GM19035 (cell line): ENCODE results near the gene HNRNPA2B1.
"Not testable (repeated sequence)": the region's sequence is repeated elsewhere in the genome, so short reads cannot be mapped to it uniquely, and the experiment has no call there.

ENCODE experiments used
- ATAC-seq: cut with Tn5 transposase; IDR thresholded peaks from one replicate; pipeline ENCODE4 v1.9.1; 2021; ENCODE audit not compliant: unreplicated experiment

Gene HNRNPA2B1

DNA sequence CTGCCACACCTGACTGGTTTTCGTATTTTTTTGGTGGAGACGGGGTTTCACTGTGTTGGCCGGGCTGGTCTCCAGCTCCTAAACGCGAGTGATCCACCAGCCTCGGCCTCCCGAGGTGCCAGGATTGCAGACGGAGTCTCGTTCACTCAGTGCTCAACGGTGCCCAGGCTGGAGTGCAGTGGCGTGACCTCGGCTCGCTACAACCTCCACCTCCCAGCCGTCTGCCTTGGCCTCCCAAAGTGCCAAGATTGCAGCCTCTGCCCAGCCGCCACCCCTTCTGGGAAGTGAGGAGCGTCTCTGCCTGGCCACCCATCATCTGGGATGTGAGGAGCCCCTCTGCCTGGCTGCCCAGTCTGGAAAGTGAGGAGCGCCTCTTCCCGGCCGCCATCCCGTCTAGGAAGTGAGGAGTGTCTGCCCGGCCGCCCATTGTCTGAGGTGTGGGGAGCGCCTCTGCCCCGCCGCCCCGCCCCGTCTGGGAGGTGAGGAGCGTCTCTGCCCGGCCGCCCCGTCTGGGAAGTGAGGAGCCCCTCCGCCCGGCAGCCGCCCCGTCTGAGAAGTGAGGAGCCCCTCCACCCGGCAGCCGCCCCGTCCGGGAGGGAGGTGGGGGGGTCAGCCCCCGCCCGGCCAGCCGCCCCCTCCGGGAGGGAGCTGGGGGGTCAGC lies 52.8 kb downstream of the HNRNPA2B1 start:
- not testable (repeated sequence) for ATAC-seq

DNA sequence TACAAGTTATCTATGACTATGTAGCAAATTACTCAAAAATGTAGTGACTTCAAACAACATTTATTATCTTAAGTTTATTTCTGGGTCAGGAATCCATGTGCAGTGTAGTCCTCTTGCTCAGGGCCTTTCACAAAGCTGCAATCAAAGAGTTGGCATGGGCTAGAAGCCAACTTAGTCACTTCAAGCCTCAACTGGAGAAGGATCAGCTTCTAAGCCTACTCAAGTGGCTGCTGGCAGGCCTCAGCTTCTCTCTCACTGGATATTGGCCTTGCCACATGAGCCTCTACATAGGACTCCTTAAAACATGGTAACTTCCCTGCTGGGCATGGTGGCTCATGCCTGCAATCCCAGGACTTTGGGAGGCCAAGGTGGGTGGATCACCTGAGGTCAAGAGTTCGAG lies 53.5 kb downstream of the HNRNPA2B1 start:
- ATAC-seq = no peak

- no peak for ATAC-seq
Observed at GRCh38 chr7:26145238-26145637, 55.3 kb downstream of the HNRNPA2B1 start.

DNA sequence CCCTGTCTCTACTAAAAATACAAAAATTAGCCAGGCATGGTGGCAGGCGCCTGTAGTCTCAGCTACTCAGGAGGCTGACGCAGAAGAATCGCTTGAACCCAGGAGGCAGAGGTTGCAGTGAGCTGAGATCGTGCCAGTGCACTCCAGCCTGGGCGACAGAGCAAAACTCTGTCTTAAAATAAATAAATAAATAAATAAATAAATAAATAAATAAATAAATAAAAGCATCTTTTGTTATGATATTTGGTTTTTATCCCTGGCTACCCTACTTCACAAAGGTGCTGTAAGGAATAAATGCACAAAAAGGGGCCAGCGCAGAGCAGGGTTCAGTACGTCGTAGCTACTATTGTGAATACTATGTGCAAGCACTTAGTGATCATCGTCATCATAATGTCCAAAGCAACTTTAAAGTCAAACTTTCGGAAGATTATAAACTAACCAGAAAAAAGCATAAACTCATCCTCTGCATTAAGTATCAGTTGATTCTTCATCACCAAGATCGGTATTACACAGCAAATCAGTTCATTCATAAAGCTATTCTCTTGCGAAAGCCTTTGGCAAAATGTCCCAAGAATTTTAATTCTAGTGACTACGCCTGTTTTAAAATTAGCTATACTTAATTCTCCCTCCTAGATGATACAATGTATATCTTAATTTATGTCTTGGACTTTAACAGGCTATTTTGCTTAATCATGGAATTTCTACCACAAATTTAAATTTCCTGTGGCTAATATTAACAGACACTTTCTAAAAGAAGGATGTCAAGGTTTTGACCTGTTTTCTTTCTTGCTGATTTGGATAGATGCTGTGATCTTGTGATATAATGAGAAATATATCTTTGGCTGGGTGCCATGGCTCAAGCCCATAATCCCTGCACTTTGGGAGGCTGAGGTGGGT lies 56.1 kb downstream of the HNRNPA2B1 start:
- no peak for ATAC-seq

DNA sequence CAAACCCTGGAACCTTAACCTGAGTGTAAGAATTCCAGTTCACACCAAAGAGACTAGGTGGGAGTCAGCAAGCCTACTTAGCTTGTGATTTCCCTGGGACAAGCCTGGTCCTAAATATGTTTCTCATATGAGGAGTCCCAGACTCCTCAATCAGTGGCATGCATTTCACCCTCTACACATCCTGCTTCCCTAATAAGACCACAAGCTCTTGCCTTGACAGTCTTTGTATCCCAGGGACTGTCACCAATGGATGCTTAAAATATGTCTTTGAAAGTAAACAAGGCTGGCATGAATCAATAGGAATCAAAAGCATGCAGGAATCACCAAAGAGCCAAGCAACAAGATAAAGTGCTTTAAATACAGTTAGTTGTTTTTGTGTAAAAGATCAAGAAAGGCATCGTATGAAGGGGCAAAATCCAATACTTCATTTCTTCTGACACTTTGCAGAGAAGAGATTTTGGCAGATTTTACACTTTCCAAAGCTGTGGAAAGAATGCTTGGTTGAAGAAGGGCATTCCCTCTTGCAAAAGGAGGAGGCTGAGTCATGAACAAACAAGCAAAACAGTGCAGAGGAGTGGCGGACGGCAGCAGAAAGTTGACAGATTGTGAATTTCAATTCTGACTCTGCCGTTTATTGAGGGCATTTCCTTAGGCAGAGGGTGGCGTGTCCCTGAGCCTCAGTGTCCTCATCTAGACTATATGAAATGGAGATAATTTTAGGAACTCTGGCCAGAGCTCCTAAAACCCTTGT lies 57.1 kb downstream of the HNRNPA2B1 start:
- ATAC-seq = no peak

GRCh38 chr7:26141077-26141476 lies 59.5 kb downstream of the HNRNPA2B1 start:
- no peak for ATAC-seq

- ATAC-seq = no peak
Observed at GRCh38 chr7:26140380-26140779, 60.2 kb downstream of the HNRNPA2B1 start.
